ENCODE data around the gene ANKRD10.

Gene ANKRD10

GRCh38 chr13:110887597-110888333, 27.1 kb downstream of the ANKRD10 start:
- no peak overlapping the region for H3K4me3 ChIP-seq (replicated peaks; ENCODE audit: insufficient read depth, low read length)
- no peaks in the 10 kb centered on the region for H3K27me3 ChIP-seq (ENCODE audit: insufficient read depth, poor library complexity, severe bottlenecking)
- no peak for DNase-seq (ENCODE audit: low read depth in 1 of 2, low spot score in 1 of 2)
- peak; percentile 48 for TF ChIP-seq POLR2AphosphoS5 (IDR thresholded peaks at IDR 0.05; ENCODE audit: low read depth)
- no peak for TF ChIP-seq GABPA (IDR thresholded peaks at IDR 0.05; ENCODE audit: low read depth)
- H3K27ac ChIP-seq (replicated peaks) = no peak overlapping the region

- H3K4me3 ChIP-seq (replicated peaks; ENCODE audit: insufficient read depth, low read length) = no peak overlapping the region
- TF ChIP-seq CTCF (IDR thresholded peaks at IDR 0.05; ENCODE audit: insufficient read depth, low read length) = no peak
- H3K27ac ChIP-seq (replicated peaks) = no peak overlapping the region
- no peaks in the 10 kb centered on the region for H3K27me3 ChIP-seq (ENCODE audit: insufficient read depth, poor library complexity, severe bottlenecking)
- no peak for DNase-seq (ENCODE audit: low read depth in 1 of 2, low spot score in 1 of 2)
Observed at GRCh38 chr13:110886870-110887596, 27.8 kb downstream of the ANKRD10 start.

- Histone ChIP-seq H3K27me3 (ENCODE audit: insufficient read depth, poor library complexity, severe bottlenecking) (no peaks in the 10 kb centered on the region), H3K27ac (replicated peaks) (no peak overlapping the region), H3K4me3 (replicated peaks; ENCODE audit: insufficient read depth, low read length) (no peak overlapping the region)
- no peak for TF ChIP-seq CTCF (IDR thresholded peaks at IDR 0.05; ENCODE audit: insufficient read depth, low read length)
- no peak for DNase-seq (ENCODE audit: low read depth in 1 of 2, low spot score in 1 of 2)
Observed at GRCh38 chr13:110885966-110886869, 28.7 kb downstream of the ANKRD10 start.

GRCh38 chr13:110885516-110885915, 29.4 kb downstream of the ANKRD10 start:
- no peak overlapping the region for H3K4me3 ChIP-seq (replicated peaks; ENCODE audit: insufficient read depth, low read length)
- H3K27ac ChIP-seq (replicated peaks) = no peak overlapping the region
- no peak; the same call in 1 of the 2 replicates for TF ChIP-seq POLR2AphosphoS5 (IDR thresholded peaks at IDR 0.05; ENCODE audit: low read depth)
- TF ChIP-seq CTCF (IDR thresholded peaks at IDR 0.05; ENCODE audit: insufficient read depth, low read length) = no peak
- TF ChIP-seq GABPA (IDR thresholded peaks at IDR 0.05; ENCODE audit: low read depth) = no peak
- no peak for TF ChIP-seq SPI1 (IDR thresholded peaks at IDR 0.05; ENCODE audit: borderline replicate concordance, low read depth)
- no peak for TF ChIP-seq REST (IDR thresholded peaks at IDR 0.05; ENCODE audit: insufficient replicate concordance, low read depth)
- DNase-seq (ENCODE audit: low read depth in 1 of 2, low spot score in 1 of 2) = no peak
- no peaks in the 10 kb centered on the region for H3K27me3 ChIP-seq (ENCODE audit: insufficient read depth, poor library complexity, severe bottlenecking)

Data from HL-60 (cell line).